ENCODE results near the gene IDH3G.

- TF ChIP-seq EZH2 (IDR thresholded peaks at IDR 0.05) = no peak
- TF ChIP-seq POLR2AphosphoS5 (IDR thresholded peaks at IDR 0.05; ENCODE audit: borderline replicate concordance, low read depth, low read length) = no peak
Measured at GRCh38 chrX:153770601-153771414, 23.4 kb downstream of the IDH3G start.
